HT-29 (cell line): ENCODE results near the gene BAG5. TPM values are rescaled to one million over a fixed set of nuclear protein-coding genes. Genes with fewer than 3 reads are reported as not detected.

Experiments used
- DNase-seq: peaks from one replicate; pipeline ENCODE4 v3.0.0-alpha.2; 2015; ENCODE audit warnings: low spot score
- total RNA-seq: library from RNA; depleted of rRNA; stranded (reverse); fragments of >200 nt; shearing (Covaris generic); gene quantifications from 2 replicates; pipeline ENCODE4 v1.2.3, GENCODE V29; 2014

BAG5 gene
- total RNA-seq, 1 experiment from 2014 or later: 12.1 TPM

- no peak for DNase-seq
These were observed 1.5 kb upstream of the BAG5 start for GRCh38 chr14:103563844-103564505.

GRCh38 chr14:103563226-103563620 lies 766 bp upstream of the BAG5 start:
- peak; percentile 54 for DNase-seq

GRCh38 chr14:103562179-103562428 lies 353 bp downstream of the BAG5 start:
- DNase-seq: peak; percentile 7

- DNase-seq: peak; percentile 57
These were observed 877 bp downstream of the BAG5 start for GRCh38 chr14:103561381-103562178.

GRCh38 chr14:103560691-103561090 lies 1.8 kb downstream of the BAG5 start:
- no peak for DNase-seq

- no peak for DNase-seq
These were observed 2.7 kb downstream of the BAG5 start for GRCh38 chr14:103559766-103560165.

GRCh38 chr14:103558071-103558882 lies 4.2 kb downstream of the BAG5 start:
- DNase-seq: no peak

GRCh38 chr14:103556946-103557758 lies 5.3 kb downstream of the BAG5 start:
- DNase-seq: no peak

GRCh38 chr14:103555559-103556337 lies 6.7 kb downstream of the BAG5 start:
- no peak for DNase-seq

GRCh38 chr14:103552846-103553210 lies 9.6 kb downstream of the BAG5 start:
- DNase-seq: no peak

- DNase-seq: no peak
These were observed 10.2 kb downstream of the BAG5 start for GRCh38 chr14:103552011-103552845.

- DNase-seq: no peak
These were observed 11.1 kb downstream of the BAG5 start for GRCh38 chr14:103551338-103551762.

- DNase-seq: no peak
These were observed 11.8 kb downstream of the BAG5 start for GRCh38 chr14:103550451-103551337.

- DNase-seq: no peak
These were observed 12.8 kb downstream of the BAG5 start for GRCh38 chr14:103549361-103550311.

GRCh38 chr14:103548463-103549351 lies 13.8 kb downstream of the BAG5 start:
- no peak for DNase-seq

GRCh38 chr14:103547941-103548462 lies 14.5 kb downstream of the BAG5 start:
- no peak for DNase-seq
